MM.1S (cell line): Measurements from ENCODE around the gene HDAC5.
"Not testable (repeated sequence)": the region's sequence is repeated elsewhere in the genome, so short reads cannot be mapped to it uniquely, and the experiment has no call there.

Experiments used
- DNase-seq: peaks from one replicate; pipeline ENCODE4 v3.0.0-alpha.2; 2015
- H2AFZ ChIP-seq: fragments of 300-600 bp; sonication (generic); 2 replicates; pipeline ENCODE4 v1.6.0; 2016; ENCODE audit warnings: antibody characterized with exemption, low read length
- H3F3A ChIP-seq: fragments of 300-600 bp; sonication (generic); 2 replicates; pipeline ENCODE4 v1.6.1; 2016; ENCODE audit warnings: mild to moderate bottlenecking, antibody characterized with exemption, low read length, moderate library complexity, mixed read lengths; ENCODE audit not compliant: insufficient read depth
- H3K27ac ChIP-seq: fragments of 300-600 bp; sonication (generic); 2 replicates; pipeline ENCODE4 v1.5.1; 2016; ENCODE audit warnings: mild to moderate bottlenecking, low read length
- H3K27me3 ChIP-seq: fragments of 300-600 bp; sonication (generic); replicated peaks from 2 replicates; pipeline ENCODE4 v1.6.0; 2016; ENCODE audit warnings: low read length; ENCODE audit not compliant: insufficient read depth
- H3K36me3 ChIP-seq: fragments of 300-600 bp; sonication (generic); replicated peaks from 2 replicates; pipeline ENCODE4 v1.6.1; 2016; ENCODE audit warnings: mild to moderate bottlenecking, low read length, mixed read lengths; ENCODE audit not compliant: insufficient read depth
- H3K4me1 ChIP-seq: fragments of 300-600 bp; sonication (generic); 2 replicates; pipeline ENCODE4 v1.6.1; 2016; ENCODE audit warnings: low read length, mixed read lengths
- H3K4me2 ChIP-seq: fragments of 300-600 bp; sonication (generic); 2 replicates; pipeline ENCODE4 v1.6.0; 2016; ENCODE audit warnings: low read depth, low read length
- H3K4me3 ChIP-seq: fragments of 300-600 bp; sonication (generic); 2 replicates; pipeline ENCODE4 v1.5.1; 2016; ENCODE audit warnings: low read length, mixed read lengths
- H3K79me2 ChIP-seq: fragments of 300-600 bp; sonication (generic); 2 replicates; pipeline ENCODE4 v1.6.1; 2016; ENCODE audit warnings: mixed run types, low read length, mixed read lengths
- H3K9ac ChIP-seq: fragments of 300-600 bp; sonication (generic); 2 replicates; pipeline ENCODE4 v1.6.1; 2016; ENCODE audit warnings: low read length, mixed read lengths
- H3K9me2 ChIP-seq: fragments of 300-600 bp; sonication (generic); replicated peaks from 2 replicates; pipeline ENCODE4 v1.6.1; 2016; ENCODE audit warnings: mild to moderate bottlenecking, low read length, mixed read lengths; ENCODE audit not compliant: insufficient read depth
- H3K9me3 ChIP-seq: fragments of 300-600 bp; sonication (generic); replicated peaks from 2 replicates; pipeline ENCODE4 v1.6.1; 2016; ENCODE audit warnings: mild to moderate bottlenecking, low read length, mixed read lengths; ENCODE audit not compliant: insufficient read depth
- H4K20me1 ChIP-seq: fragments of 300-600 bp; sonication (generic); 2 replicates; pipeline ENCODE4 v1.6.1; 2016; ENCODE audit warnings: mild to moderate bottlenecking, low read length, moderate library complexity, mixed read lengths; ENCODE audit not compliant: insufficient read depth
- EZH2 ChIP-seq: fragments of 300-600 bp; sonication (generic); optimal IDR thresholded peaks from 2 replicates; pipeline ENCODE3; 2017; ENCODE audit warnings: low read depth, mild to moderate bottlenecking, antibody characterized with exemption, low read length, mixed read lengths
- EZH2phosphoT487 ChIP-seq: fragments of 300-600 bp; sonication (generic); IDR thresholded peaks from 2 replicates; pipeline ENCODE4 v1.6.1; 2018; ENCODE audit warnings: antibody characterized with exemption, low read length
- TF ChIP-seq, protein P1 (sequence below): fragments of 300-600 bp; sonication (generic); IDR thresholded peaks from 2 replicates; pipeline ENCODE4 v1.5.1; 2016; ENCODE audit warnings: antibody characterized with exemption, low read length, mixed read lengths

HDAC5 gene

DNA sequence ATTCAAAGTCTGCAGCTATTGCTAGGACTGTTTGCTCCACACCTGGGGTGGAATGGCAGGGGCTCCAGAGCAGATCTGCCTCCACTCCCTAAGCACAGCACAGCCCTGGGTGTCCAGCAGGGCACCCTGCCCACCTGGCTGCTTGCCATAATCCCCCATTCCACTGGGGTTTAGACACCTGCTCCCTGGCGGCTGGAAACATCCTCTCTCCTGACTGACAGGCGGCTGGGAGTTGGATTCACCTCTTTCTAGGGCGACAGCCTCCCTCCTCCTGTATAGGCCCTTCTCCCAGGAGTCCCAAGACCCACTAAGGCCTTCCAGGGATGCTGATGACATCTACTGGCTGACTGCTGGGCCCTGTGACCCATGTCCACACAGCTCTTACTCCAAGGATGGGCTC, 18.0 kb downstream of the HDAC5 start:
- Histone ChIP-seq H3K9ac (no peak overlapping the region), H3K4me3 (no peak overlapping the region), H3K4me2 (no peak overlapping the region), H2AFZ (no peak overlapping the region), H3F3A (no peaks in the 10 kb centered on the region), H3K9me3 (no peaks in the 10 kb centered on the region), H3K9me2 (no peaks in the 10 kb centered on the region), H4K20me1 (no peaks in the 10 kb centered on the region), H3K27ac (no peak overlapping the region), H3K4me1 (peaks cover 11% of the 10 kb centered on the region; the same call in 1 of the 2 replicates), H3K36me3 (no peaks in the 10 kb centered on the region), H3K27me3 (no peaks in the 10 kb centered on the region), H3K79me2 (peaks cover 85% of the 10 kb centered on the region)
- TF ChIP-seq EZH2phosphoT487, result no peak
- TF ChIP-seq EZH2, result no peak
- TF ChIP-seq, protein P1, sequence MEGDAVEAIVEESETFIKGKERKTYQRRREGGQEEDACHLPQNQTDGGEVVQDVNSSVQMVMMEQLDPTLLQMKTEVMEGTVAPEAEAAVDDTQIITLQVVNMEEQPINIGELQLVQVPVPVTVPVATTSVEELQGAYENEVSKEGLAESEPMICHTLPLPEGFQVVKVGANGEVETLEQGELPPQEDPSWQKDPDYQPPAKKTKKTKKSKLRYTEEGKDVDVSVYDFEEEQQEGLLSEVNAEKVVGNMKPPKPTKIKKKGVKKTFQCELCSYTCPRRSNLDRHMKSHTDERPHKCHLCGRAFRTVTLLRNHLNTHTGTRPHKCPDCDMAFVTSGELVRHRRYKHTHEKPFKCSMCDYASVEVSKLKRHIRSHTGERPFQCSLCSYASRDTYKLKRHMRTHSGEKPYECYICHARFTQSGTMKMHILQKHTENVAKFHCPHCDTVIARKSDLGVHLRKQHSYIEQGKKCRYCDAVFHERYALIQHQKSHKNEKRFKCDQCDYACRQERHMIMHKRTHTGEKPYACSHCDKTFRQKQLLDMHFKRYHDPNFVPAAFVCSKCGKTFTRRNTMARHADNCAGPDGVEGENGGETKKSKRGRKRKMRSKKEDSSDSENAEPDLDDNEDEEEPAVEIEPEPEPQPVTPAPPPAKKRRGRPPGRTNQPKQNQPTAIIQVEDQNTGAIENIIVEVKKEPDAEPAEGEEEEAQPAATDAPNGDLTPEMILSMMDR, result no peak
- DNase-seq, result no peak

GRCh38 chr17:44102849-44103622, 20.4 kb downstream of the HDAC5 start:
- Histone ChIP-seq H3K4me3 (no peak overlapping the region), H3K4me1 (no peaks in the 10 kb centered on the region), H3K79me2 (peaks cover 72% of the 10 kb centered on the region), H3K9ac (no peak overlapping the region), H3K36me3 (no peaks in the 10 kb centered on the region), H4K20me1 (no peaks in the 10 kb centered on the region), H3K27ac (no peak overlapping the region), H2AFZ (no peak overlapping the region), H3K4me2 (no peak overlapping the region), H3K9me3 (no peaks in the 10 kb centered on the region), H3K27me3 (no peaks in the 10 kb centered on the region), H3K9me2 (no peaks in the 10 kb centered on the region), H3F3A (no peaks in the 10 kb centered on the region)
- TF ChIP-seq EZH2phosphoT487, result no peak
- TF ChIP-seq, protein P1, result no peak
- TF ChIP-seq EZH2, result no peak
- no peak for DNase-seq

DNA sequence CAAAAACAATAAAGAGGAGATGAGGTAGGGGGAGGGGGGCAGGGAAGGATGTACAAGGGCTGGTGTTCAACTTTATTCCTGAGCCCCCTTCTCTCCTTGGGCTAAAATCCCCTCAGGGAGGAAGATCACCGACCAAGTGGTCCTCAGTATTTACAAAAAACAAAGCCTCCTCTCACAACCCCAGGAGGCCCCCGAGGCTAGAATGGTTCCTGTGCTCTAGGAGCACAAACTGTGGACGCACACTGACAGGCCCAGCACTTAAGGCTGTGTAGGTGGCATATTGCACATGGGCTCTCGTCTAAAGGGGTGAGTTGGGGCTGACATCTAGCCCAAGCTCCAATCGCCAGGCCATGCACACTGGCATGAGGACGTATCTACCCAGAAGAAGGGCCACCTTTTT, 21.6 kb downstream of the HDAC5 start:
- H3K9me2 ChIP-seq, H3K4me3 ChIP-seq, DNase-seq, H4K20me1 ChIP-seq, H3K9ac ChIP-seq, H3K36me3 ChIP-seq, H3K9me3 ChIP-seq, H3K4me1 ChIP-seq, H3K27me3 ChIP-seq, H3K4me2 ChIP-seq, H3F3A ChIP-seq, H2AFZ ChIP-seq, H3K27ac ChIP-seq: not testable (repeated sequence)
- H3K79me2 ChIP-seq, result peaks cover 72% of the 10 kb centered on the region
